Activated T-helper 9 cell treated with anti-CD3 and anti-CD28 coated beads, Interleukin-2, amount 50 U/mL, for 16 hours (primary cell): Measurements from ENCODE around the gene DUSP21.
A peak's percentile ranks its signal among the peaks of the same experiment; 100 is the strongest.
"Not testable (repeated sequence)": the region's sequence is repeated elsewhere in the genome, so short reads cannot be mapped to it uniquely, and the experiment has no call there.

Source experiments
- DNase-seq: peaks from one replicate; pipeline ENCODE4 v3.0.0-alpha.2; 2020; ENCODE audit warnings: low read depth

The DUSP21 gene

DNA sequence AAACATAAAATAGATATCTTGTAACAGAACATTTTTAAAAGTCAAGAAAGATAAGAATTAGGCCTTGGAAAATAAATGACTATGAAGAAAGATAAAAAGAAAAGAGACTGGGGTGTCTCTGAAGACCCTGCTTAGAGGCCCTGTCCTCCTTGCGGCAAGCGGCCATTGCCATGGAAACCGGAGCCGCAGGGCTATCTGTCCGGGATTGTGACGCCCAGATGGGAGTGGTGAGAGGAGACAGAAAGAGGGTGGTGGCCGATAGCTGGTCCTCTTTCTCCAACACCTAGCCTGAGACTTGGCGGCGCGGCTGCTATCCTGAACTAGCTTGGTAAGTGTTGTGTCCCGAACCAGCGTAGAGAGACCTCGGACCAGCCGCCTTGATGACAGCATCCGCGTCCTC, at the start of gene DUSP21:
Gene DUSP21, plus strand, starts transcription at position 269 of the 400 bp plus-strand sequence. Its CDS starts 112 bp downstream, at position 381.
- DNase-seq: no peak

DNA sequence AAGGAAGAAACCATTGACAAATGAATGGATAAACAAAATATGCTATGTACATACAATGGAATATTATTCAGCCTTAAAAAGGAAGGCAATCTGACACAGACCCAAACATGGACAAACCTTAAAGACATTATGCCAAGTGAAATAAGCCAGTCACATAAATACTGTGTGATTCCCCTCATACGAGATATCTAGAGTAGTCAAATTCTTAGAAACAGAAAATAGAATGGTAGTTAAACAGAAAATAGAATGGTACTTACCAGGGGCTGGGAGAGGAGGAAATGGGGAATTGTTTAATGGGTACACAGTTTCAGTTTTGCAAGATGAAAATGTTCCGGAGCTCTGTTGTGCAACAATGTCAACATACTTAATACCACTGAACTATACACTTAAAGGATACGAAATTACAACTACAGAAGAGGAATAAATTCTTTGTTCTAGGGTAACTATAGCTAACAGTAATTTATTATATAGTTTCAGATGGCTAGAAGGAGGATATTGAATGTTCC, 47.8 kb upstream of the DUSP21 start:
- DNase-seq: no peak

GRCh38 chrX:44802613-44803012, 41.2 kb upstream of the DUSP21 start:
- DNase-seq: no peak

DNA sequence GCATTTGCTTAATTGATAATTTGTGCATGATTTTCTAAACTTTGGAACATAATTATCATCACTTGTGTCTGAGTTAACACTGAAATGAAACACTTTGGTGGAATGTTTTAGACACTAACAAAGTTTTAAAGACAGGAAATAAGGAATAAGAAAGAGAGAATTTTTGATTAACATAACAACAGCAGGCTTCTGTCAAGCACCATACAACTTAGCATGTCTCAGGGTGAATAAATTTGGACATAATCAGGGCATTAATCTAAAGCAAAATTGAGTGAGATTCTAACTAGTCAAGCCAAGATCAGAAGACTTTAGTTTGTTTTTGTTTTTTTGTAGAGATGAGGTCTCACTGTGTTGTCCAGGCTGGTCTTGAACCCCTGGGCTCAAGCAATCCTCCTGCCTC, 28.1 kb upstream of the DUSP21 start:
- DNase-seq: no peak

DNA sequence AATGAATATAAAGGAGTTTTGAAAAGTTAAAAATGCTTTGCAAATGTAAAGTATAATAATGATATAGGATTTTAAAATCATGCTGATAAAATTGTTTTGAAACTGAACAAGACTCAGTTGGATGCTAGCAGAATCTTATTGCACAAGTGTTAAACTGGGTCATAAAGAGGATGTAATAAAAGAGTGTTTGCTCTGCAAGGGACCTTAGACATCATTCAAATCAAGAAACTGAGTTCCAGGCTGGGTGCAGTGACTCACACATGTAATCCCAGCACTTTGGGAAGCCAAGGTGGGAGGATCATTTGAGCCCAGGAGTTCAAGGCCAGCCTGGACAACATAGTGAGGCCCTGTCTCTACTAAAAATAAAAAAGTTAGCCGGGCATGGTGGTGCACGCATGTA, 27.5 kb upstream of the DUSP21 start:
- no peak for DNase-seq

DNA sequence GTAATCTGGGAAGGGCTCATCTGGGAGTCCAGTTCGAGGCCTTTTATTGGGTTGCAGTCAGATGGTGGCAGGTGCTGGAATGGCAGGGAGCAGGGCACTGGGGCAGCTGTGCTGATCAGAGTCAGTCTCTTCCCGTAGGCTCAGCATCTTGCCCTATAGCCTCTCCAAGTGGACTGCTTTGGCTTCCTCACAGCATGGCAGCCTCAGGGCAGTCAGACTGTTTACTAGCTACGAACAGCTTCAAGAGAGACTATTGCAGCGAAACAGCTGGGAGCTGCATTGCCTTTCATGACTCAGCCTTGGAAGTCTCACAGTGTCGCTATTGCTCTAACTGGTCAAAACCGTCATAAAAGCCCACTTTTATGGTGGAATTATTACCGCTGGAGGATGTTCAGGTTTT, 26.8 kb upstream of the DUSP21 start:
- no peak for DNase-seq

DNA sequence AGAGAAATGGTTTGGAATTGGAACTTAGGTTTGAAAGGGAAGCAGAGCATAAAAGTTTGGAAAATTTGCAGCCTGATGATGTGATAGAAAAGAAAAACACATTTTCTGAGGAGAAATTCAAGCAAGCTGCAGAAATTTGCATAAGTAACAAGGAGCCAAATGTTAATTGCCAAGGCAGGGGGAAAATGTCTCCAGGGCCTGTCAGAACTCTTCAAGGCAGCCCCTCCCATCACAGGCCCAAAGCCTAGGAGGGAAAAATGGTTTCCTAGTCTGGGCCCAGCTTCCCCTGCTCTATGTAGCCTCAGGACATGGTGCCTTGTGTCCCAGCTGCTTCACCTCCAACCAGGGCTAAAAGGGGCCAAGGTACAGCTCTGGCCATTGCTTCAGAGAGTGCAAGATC, 21.2 kb upstream of the DUSP21 start:
- DNase-seq: no peak

GRCh38 chrX:44823193-44823592, 20.6 kb upstream of the DUSP21 start:
- DNase-seq: not testable (repeated sequence)

GRCh38 chrX:44828008-44828605, 15.7 kb upstream of the DUSP21 start:
- no peak for DNase-seq

DNA sequence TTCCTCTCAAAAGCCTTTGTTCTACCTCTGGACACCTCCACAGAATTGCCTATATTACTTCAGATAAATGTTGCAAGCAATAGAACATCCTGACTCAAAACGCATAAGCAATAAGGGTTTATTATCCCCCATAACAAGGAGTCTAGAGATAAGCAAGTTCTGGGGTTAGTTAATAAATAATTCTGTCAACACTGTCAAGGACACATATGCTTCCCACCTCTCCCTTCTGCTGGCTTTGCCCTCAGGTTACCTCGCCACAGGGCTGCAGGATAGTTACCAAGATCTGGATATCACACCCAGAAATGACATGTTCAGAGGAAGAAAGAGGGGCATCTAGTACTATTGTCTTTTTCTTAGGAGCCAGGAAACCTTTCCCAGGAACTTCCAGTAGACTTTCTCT, 14.0 kb upstream of the DUSP21 start:
- DNase-seq: no peak

- no peak for DNase-seq
Observed at GRCh38 chrX:44842550-44843317, 1.1 kb upstream of the DUSP21 start.

DNA sequence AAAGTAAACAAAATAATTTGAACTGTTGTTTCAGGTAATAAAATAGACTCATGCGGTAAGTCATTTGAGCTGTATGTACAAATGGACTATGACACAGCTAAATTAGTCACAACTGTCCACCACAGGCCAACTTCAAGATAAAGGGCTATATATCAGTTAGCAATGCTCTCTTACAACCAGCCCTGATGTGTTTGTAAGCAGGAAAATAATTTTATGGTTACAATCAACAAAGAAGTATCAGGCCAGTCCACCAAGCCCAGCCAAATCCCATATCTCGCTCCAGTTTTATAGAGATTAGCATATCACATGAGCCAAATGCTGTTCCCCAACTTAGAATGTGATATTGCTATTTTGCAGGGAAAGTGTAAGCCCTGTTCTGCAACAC, 511 bp upstream of the DUSP21 start:
- no peak for DNase-seq

GRCh38 chrX:44844204-44844603, 383 bp downstream of the DUSP21 start:
- DNase-seq: no peak

DNA sequence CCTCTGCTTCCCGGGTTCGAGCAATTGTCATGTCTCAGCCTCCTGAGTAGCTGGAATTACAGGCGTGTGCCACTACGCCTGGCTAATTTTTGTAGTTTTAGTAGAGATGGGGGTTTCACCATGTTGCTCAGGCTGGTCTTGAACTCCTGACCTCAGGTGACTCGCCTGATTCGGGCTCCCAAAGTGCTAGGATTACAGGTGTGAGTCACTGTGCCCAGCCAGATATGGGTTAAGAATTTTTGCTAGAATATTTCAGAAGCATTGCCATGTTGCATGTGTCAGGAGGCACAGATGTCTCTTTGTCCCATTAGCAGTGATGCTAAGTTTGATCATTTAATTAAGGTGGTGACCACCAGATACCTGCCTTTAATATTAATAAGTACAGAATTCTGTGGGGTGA, 7.1 kb downstream of the DUSP21 start:
- DNase-seq: not testable (repeated sequence)

GRCh38 chrX:44871114-44871645, 27.4 kb downstream of the DUSP21 start:
- DNase-seq: no peak

DNA sequence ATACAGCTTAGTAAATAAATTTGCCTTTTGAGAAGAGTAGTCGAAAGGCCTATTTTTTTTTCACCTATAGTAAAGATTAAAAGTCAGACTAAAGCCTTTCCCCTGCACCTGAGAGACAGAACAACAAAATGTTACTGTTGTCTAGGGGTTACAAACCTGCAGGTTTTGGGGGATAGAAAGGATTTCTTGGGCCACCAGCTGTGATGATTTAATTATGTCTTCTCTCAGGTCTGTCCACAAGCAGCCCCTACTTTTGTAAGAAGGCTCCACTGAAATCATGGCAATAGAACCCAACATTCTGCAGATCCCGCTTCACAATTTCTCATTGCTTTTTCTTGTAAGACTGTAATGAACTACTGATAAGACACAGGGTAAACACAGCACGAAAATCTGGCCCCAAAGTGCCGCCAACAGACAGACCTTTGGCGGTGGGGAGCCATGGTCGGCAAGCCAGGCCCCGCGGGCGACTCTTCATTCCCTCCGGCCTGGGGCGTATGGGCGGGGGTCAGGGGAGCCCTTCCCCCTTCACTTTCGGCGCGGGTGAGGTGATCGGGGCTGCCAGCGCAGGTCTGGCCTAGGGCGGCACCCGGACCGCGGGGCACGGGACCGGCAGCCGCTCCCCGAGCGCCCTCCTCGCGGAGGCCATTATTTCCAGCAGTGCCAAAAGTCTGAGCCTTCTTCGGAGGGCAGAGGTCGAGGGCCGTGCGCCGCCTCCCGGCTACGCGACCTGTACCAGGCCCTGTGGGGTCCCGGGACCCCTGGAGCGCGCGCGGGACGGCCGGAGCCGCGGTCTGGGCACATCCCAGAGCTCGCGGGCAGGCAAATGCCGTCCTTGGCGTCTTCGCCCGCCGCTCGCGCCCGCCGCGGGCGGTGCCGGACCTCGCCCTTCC, 28.4 kb downstream of the DUSP21 start:
- DNase-seq: peak; percentile 25

GRCh38 chrX:44872821-44873414, 29.1 kb downstream of the DUSP21 start, which contains the start of gene KDM6A:
TSS of gene KDM6A (plus strand) at chrX:44873188. CDS start at chrX:44873552, 364 bp downstream.
- peak; percentile 99 for DNase-seq

DNA sequence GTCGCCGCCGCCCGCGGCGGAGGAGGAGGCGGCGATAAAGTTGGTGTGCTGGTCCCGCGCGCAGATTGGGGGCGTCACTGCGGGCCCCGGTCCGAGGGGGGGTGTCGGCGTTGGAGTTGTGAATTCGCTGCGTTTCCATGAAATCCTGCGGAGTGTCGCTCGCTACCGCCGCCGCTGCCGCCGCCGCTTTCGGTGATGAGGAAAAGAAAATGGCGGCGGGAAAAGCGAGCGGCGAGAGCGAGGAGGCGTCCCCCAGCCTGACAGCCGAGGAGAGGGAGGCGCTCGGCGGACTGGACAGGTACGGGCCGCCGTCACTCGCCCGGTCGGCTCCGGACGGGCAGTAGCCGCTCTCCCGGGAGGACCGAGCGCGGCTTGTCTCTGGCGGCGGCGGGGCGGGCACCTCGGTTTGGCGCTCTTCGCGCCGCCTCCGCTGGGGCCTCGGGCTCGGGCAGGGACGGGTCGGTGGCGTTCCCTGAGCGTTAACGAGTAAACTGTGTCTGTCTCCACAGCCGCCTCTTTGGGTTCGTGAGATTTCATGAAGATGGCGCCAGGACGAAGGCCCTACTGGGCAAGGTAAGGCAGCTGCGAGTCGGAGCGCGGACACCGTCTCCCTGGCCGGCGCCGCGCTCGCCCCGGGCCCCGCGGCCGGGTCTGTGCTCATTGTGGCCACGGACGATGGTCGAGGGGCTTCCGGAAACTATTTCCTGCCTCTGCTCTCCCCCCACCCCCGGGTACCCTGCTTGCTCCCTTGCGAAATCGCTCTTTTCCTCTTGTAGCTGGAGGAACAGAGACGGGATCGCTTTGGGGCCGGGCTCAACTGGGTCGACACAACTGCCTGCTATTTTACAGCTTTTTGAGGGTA, 29.8 kb downstream of the DUSP21 start:
- DNase-seq: peak; percentile 43

DNA sequence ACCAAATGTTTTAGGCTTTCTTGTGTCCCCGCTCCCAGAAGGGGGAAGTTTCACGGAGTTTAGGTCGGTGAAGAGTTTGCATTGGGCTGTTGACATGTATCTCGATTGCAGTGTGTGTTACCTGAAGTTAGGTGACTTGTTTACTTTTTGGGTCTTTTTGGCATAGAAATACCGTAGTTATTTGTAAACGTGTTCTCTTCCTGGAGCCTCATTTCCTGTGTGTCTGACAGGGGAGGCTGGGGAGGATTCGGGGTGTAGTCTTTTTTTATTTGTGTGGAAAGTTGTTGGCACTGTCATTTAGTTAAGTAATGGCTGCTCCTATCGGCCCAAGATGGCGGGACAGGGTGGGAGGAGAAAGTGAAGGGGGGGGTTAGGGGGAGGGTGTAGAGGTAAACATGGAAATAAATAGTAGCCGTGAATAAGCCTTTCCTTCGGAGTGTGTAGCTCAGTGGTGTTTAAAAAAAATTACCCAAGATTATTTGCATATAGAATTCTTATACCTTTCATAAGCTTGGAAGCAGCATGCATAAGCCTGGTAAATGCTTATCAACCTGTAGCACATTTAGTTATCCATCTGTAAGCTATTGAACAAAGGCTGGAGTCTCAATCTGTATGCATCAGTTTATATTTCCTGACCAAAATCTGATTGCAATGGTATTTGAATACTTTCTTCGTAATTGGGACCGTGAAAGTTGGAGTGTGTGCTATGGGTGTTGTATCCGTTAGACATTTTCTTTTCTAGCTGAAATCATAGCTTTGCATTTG, 30.8 kb downstream of the DUSP21 start:
- DNase-seq: peak; percentile 38

- no peak for DNase-seq
Observed at GRCh38 chrX:44875185-44875489, 31.3 kb downstream of the DUSP21 start.
